Activated T-cell treated with anti-CD3 and anti-CD28 coated beads, Interleukin-2, amount 50 U/mL, for 24 hours (primary cell): ENCODE measurements around the gene UNC13C.

Experiments used
- DNase-seq: peaks from one replicate; pipeline ENCODE4 v3.0.0-alpha.2; 2020
- H3K27ac Mint-ChIP-seq: 2 replicates; pipeline ENCODE4 v1.8.0; 2020; ENCODE audit warnings: mild to moderate bottlenecking, mixed read lengths
- H3K27me3 Mint-ChIP-seq: 2 replicates; pipeline ENCODE4 v1.8.0; 2020; ENCODE audit warnings: mixed read lengths
- H3K36me3 Mint-ChIP-seq: 2 replicates; pipeline ENCODE4 v1.8.0; 2020; ENCODE audit warnings: low read depth, mixed read lengths
- H3K4me1 Mint-ChIP-seq: 2 replicates; pipeline ENCODE4 v1.8.0; 2020; ENCODE audit warnings: low read depth, mixed read lengths
- H3K4me3 Mint-ChIP-seq: 2 replicates; pipeline ENCODE4 v1.8.0; 2020; ENCODE audit warnings: mild to moderate bottlenecking, moderate library complexity, mixed read lengths
- H3K9me3 Mint-ChIP-seq: 2 replicates; pipeline ENCODE4 v1.8.0; 2020; ENCODE audit warnings: mixed read lengths

UNC13C gene

DNA sequence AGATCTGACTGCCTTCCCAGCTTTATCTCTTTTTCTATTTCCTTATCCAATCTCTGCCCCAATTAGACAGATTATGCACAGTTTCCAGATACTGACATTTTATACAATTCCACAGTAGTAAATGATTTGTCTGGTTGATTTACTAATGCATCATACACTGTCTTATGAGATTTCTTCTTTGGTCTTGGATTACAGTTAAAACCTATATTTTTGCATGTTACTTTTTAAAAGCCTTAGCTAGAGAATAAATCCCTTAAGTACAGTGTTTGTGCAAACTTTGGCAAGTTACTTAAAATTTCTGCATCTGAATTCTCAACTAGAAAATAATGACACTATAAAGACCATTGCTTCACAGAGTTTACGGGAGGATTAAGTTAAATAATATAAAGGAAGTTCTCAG, 6.0 kb downstream of the UNC13C start:
- no peak for DNase-seq
- Mint-ChIP-seq H3K4me3 (no peak overlapping the region), H3K36me3 (no peaks in the 10 kb centered on the region), H3K27ac (no peak overlapping the region), H3K9me3 (peaks cover 4% of the 10 kb centered on the region), H3K4me1 (no peaks in the 10 kb centered on the region), H3K27me3 (peaks cover 13% of the 10 kb centered on the region)

DNA sequence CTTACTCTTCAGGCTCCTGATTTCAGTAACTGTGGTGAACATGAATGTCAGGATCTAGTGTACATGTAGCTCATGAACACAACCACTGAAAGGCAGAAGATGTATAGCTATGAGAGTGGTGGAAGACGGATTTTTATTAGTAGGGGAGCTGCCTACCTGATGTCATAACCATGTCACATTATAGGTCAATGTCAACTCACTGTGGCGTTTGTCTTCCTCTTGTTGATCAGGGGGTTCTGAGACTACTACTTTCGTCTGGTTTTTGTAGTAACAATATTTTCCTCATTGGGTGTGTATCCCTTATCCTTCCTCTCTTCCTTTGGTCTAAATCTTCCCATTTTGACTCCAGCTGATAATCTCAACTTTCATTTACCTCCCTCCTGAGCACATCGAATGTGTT, 7.3 kb downstream of the UNC13C start:
- no peak for DNase-seq
- Mint-ChIP-seq H3K9me3 (peaks cover 4% of the 10 kb centered on the region), H3K27me3 (peaks cover 7% of the 10 kb centered on the region), H3K4me3 (no peak overlapping the region), H3K27ac (no peak overlapping the region), H3K4me1 (no peaks in the 10 kb centered on the region), H3K36me3 (no peaks in the 10 kb centered on the region)

DNA sequence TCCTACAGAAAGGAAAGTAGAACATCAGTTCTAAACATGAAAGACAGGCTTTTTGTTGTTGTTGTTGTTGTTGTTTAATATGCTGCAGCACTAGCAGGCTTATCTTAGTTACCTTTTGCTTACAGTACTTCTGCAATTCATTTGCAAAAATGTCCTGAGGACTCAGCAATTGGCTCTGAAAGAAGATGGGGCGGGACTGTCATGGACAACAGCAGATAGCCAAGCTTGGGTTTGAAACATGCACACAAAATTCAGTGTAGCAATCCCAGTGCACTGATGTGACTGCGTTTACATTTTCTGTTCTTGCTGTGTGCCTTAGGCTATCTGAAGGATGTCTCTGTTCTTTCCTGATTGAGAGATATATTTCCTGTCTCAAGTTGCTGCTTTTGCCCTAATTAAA, 9.2 kb downstream of the UNC13C start:
- peaks cover 4% of the 10 kb centered on the region for H3K9me3 Mint-ChIP-seq
- no peaks in the 10 kb centered on the region for H3K36me3 Mint-ChIP-seq
- H3K27me3 Mint-ChIP-seq: peaks cover 3% of the 10 kb centered on the region
- H3K27ac Mint-ChIP-seq: no peak overlapping the region
- no peaks in the 10 kb centered on the region for H3K4me1 Mint-ChIP-seq
- H3K4me3 Mint-ChIP-seq: no peak overlapping the region
- DNase-seq: no peak

DNA sequence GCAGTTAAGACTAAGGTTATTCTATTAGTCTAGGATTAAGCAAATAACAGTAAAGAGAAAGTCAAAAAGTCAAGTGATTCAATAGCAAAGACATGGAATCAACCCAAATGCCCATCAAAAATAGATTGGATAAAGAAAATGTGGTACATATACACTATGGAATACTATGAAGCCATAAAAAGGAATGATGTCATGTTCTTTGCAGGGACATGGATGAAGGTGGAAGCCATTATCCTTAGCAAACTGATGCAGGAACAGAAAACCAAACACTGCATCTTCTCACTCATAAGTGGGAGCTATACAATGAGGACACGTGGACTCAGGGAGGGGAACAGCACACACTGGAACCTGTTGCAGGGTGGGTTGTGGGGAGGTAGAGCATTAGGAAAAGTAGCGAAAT, 29.0 kb downstream of the UNC13C start:
- DNase-seq: no peak
- Mint-ChIP-seq H3K27ac (no peak overlapping the region), H3K36me3 (no peaks in the 10 kb centered on the region), H3K27me3 (no peaks in the 10 kb centered on the region), H3K4me3 (no peak overlapping the region), H3K4me1 (no peaks in the 10 kb centered on the region), H3K9me3 (peaks cover 2% of the 10 kb centered on the region)

DNA sequence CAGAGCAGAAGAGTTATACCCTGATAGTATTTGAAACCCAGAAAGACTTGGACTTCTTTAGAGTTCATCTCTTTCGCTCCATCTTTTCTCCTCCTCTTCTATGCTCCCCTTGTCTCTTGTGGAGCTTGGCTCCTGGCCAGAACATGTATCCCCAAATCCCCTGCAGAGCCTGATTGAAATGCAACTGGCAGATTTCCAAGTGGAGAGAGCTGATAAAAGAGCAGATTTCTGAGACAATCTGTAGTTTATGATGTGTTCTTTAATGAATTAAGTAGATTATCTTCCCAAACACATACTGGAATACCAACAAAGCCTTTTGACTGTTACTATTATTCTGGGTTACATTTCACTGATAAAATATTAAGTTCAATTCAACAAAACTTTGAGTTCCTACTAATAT, 33.4 kb downstream of the UNC13C start:
- Mint-ChIP-seq H3K4me1 (no peaks in the 10 kb centered on the region), H3K9me3 (no peaks in the 10 kb centered on the region), H3K27ac (no peak overlapping the region), H3K36me3 (no peaks in the 10 kb centered on the region), H3K27me3 (no peaks in the 10 kb centered on the region), H3K4me3 (no peak overlapping the region)
- no peak for DNase-seq

DNA sequence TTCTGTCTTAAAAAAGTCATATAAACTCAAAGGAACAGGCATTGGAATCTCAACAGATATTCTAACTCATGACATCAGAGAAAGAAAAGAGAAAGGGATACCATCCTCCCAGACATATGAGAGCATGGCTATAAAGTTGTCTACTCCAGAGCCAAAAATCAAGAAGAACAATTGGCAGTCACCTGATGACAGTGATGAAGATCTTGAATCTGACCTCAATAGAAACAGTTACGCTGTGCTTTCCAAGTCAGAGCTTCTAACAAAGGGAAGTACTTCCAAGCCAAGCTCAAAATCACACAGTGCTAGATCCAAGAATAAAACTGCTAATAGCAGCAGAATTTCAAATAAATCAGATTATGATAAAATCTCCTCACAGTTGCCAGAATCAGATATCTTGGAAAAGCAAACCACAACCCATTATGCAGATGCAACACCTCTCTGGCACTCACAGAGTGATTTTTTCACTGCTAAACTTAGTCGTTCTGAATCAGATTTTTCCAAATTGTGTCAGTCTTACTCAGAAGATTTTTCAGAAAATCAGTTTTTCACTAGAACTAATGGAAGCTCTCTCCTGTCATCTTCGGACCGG, 35.9 kb downstream of the UNC13C start:
- no peaks in the 10 kb centered on the region for H3K27me3 Mint-ChIP-seq
- H3K9me3 Mint-ChIP-seq: no peaks in the 10 kb centered on the region
- DNase-seq: no peak
- no peaks in the 10 kb centered on the region for H3K36me3 Mint-ChIP-seq
- no peak overlapping the region for H3K27ac Mint-ChIP-seq
- no peaks in the 10 kb centered on the region for H3K4me1 Mint-ChIP-seq
- no peak overlapping the region for H3K4me3 Mint-ChIP-seq

DNA sequence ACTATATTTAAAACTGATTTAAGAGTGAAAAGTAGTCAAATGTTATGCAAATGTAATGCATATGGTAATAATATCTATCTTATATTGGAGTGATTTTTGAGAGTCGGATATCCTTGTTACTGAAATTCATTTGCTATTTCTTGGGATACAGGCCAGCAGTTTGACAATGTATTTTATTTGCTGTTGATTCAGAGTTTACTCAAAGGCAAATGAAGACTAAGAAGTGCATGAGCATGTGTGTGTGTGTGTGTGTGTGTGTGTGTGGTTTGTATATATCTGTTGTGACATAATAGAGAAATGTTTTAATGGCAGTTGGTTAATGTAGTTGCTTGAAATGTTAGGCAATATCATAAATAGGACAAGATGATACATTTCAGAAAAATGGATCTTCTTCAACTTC, 39.0 kb downstream of the UNC13C start:
- Mint-ChIP-seq H3K4me1 (no peaks in the 10 kb centered on the region), H3K36me3 (no peaks in the 10 kb centered on the region), H3K27me3 (no peaks in the 10 kb centered on the region), H3K27ac (no peak overlapping the region), H3K9me3 (peaks cover 6% of the 10 kb centered on the region), H3K4me3 (no peak overlapping the region)
- DNase-seq: no peak

DNA sequence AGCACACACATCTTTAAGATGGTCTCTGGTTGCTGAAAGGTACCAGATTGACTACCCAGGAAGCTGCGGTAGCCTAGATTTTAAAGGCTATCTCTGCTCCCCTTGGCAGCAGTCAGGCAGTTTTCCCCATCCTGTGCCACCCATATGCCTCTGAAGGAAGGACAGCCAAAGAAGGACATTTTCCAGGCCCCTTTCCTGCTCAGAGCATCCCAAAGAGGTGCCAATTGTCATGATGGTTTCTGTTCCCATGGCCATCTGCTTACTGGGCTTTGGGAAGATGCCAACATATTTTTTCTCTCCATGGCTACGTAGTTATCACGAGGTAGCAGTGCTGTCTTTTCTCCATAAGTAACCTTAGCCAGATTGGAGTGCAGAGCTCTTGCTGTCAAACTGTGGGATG, 39.7 kb downstream of the UNC13C start:
- no peaks in the 10 kb centered on the region for H3K4me1 Mint-ChIP-seq

DNA sequence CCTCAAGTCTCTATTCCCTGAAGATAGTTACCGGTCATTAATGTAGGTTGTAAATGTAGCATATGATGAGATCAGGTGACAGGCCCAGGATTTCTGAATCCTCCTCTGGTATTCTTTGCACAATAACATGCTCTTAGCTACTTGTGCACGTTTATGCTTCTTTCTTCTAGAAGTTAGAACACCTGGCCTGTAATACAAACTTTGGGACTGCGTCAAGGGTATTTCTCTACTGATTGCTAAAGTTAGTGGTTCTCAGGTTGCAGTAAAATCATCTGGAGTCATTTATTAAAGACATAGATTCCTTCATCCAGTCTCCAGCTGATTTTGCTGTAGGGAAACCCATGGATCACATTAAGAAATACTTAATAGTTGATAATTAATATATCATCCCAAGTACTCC, 48.0 kb downstream of the UNC13C start:
- H3K36me3 Mint-ChIP-seq: no peaks in the 10 kb centered on the region

More for the DNA sequence above, 39.7 kb downstream of the UNC13C start:
- Mint-ChIP-seq H3K27ac (no peak overlapping the region), H3K36me3 (no peaks in the 10 kb centered on the region), H3K4me3 (no peak overlapping the region), H3K9me3 (peaks cover 6% of the 10 kb centered on the region), H3K27me3 (no peaks in the 10 kb centered on the region)
- DNase-seq: no peak

DNA sequence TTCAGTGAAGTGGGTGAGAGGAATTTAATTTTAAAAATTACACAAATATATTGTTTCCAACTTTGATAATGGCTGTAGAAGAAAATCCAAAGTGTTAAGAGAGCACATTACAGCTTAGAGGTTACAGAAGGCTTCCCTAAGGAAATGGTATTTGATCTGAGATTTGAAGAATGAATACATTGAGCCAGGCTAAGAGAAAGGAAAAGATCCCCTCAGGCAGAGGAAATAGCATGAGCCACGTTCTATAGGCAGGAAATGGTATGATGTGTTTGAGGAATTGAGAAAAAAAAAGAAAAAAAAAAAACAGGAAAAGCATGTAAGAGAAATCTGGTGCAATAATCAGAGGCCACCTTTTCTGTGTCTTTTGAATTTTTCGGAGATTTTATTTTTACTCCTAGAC, 48.6 kb downstream of the UNC13C start:
- Mint-ChIP-seq H3K4me1 (no peaks in the 10 kb centered on the region), H3K4me3 (no peak overlapping the region), H3K9me3 (no peaks in the 10 kb centered on the region), H3K27ac (no peak overlapping the region), H3K36me3 (no peaks in the 10 kb centered on the region), H3K27me3 (no peaks in the 10 kb centered on the region)
- DNase-seq: no peak

More for the DNA sequence above, 48.0 kb downstream of the UNC13C start:
- DNase-seq: no peak
- no peaks in the 10 kb centered on the region for H3K4me1 Mint-ChIP-seq
- peaks cover 3% of the 10 kb centered on the region for H3K9me3 Mint-ChIP-seq
- H3K27me3 Mint-ChIP-seq: no peaks in the 10 kb centered on the region
- H3K27ac Mint-ChIP-seq: no peak overlapping the region
- no peak overlapping the region for H3K4me3 Mint-ChIP-seq

DNA sequence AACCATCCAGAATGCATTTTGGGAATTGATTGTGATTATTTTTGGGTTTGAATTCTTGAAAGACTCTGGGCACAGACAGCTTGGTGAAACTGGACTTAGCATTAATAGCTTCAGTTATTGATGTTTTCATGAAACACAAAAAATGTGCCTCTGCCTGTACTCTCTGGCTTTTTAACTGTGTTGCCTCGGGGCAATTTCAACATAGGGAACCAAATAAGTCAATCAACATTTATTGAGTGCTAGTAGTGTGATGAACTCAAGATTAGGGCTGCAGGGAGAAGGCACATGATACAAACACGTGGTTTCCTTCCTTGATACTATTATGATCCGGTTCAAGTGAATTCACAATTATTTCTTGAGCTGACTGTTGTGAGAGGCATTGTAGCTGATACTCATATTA, 50.8 kb downstream of the UNC13C start:
- H3K27me3 Mint-ChIP-seq: no peaks in the 10 kb centered on the region

DNA sequence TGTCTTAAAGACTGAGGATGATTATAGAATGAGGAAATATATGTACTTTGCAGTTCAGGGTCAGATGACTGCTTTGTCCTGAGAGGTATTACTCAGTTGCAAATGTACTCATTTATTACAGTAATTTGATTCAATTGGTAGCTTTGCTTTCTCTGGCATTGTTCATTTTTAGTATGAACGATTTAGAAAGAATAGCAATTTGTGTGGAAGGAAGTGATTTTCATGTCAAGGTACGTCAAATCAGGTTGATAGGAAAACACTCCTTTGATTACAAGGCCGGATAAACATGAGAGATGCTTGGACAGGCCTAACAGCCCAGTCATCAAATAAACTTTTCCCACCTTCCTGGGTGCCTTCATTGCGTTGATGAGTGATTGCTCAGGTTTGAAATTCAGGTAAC, 53.8 kb downstream of the UNC13C start:
- Mint-ChIP-seq H3K27me3 (no peaks in the 10 kb centered on the region), H3K27ac (no peak overlapping the region), H3K4me1 (no peaks in the 10 kb centered on the region), H3K4me3 (no peak overlapping the region), H3K9me3 (no peaks in the 10 kb centered on the region), H3K36me3 (no peaks in the 10 kb centered on the region)
- no peak for DNase-seq

More for the DNA sequence above, 50.8 kb downstream of the UNC13C start:
- H3K36me3 Mint-ChIP-seq: no peaks in the 10 kb centered on the region
- H3K4me3 Mint-ChIP-seq: no peak overlapping the region
- DNase-seq: no peak
- no peaks in the 10 kb centered on the region for H3K4me1 Mint-ChIP-seq
- H3K27ac Mint-ChIP-seq: no peak overlapping the region
- H3K9me3 Mint-ChIP-seq: no peaks in the 10 kb centered on the region

DNA sequence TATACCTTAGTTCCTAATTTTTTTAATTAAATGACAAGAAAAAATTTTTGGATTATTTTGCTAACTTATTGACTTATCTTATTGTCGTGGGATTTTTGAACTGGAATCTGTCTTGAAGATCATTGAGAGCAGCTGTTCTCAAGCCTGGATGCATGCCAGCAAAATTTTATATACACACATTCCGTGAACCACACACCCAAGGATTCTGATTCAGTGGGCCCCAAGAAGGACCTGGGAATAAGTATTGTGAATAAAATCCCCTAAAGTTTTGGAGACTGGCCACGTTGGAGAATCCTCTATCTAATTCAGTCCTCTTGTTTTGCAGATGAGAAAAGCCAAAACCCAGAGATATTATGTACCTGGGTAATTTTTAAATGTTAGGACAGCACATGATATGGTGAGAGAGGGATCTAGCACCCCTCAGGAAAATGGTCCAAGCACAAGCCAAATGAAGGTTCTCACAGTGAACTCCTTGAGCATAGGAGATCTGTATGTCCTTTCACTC, 55.2 kb downstream of the UNC13C start:
- Mint-ChIP-seq H3K4me3 (no peak overlapping the region), H3K27me3 (no peaks in the 10 kb centered on the region), H3K27ac (no peak overlapping the region), H3K4me1 (no peaks in the 10 kb centered on the region), H3K9me3 (no peaks in the 10 kb centered on the region), H3K36me3 (no peaks in the 10 kb centered on the region)
- no peak for DNase-seq

DNA sequence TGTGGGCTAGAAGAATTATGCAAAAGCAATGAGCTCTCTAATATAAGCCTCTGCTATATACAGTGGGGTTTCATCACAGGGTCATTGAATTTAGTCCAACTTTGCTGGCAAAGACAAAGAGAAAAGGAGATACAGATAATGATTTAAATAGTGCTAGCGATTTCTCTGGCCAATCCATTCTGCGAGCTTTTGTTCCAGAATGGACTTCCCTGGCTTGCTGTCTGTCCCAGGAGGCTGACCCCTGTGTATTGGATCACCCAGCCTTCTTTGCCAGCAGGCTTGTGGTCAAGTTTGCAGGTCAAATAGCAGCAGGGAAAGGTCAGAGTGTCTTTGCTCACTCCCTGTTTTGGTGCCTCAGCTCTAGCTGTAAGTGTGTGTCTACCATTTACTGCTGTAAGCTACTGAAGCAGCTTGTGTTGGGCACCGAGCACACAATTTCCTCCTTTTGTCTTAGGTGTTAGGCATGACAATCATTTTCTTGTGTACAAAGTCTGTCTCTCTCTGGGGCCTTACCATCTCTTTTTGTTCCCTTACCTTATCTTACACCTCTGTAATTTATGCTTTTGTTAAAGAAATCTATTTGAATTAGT, 55.7 kb downstream of the UNC13C start:
- no peaks in the 10 kb centered on the region for H3K27me3 Mint-ChIP-seq
- DNase-seq: no peak
- H3K36me3 Mint-ChIP-seq: no peaks in the 10 kb centered on the region

DNA sequence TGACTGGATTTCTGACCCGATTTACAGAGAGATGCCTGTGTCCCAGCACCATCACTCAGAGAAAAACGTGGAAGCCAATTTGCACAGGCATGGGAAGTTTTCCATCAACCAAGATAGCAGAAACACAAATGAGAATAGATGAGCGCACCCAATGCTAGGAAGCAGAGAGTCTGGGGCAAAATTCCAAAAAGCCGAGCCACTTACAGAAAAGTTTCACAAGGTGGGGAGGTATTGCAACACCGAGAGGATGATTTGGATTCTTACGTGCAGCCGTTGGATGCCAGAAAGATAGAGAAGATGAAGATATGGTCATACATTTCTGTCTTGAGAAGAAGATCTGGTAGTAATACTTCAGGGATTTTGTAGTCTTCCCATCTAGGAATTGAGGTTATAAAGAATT, 57.4 kb downstream of the UNC13C start:
- Mint-ChIP-seq H3K9me3 (no peaks in the 10 kb centered on the region), H3K4me1 (no peaks in the 10 kb centered on the region), H3K4me3 (no peak overlapping the region), H3K27me3 (no peaks in the 10 kb centered on the region), H3K36me3 (no peaks in the 10 kb centered on the region), H3K27ac (no peak overlapping the region)
- no peak for DNase-seq

More for the DNA sequence above, 55.7 kb downstream of the UNC13C start:
- Mint-ChIP-seq H3K9me3 (no peaks in the 10 kb centered on the region), H3K4me3 (no peak overlapping the region), H3K27ac (no peak overlapping the region), H3K4me1 (no peaks in the 10 kb centered on the region)

DNA sequence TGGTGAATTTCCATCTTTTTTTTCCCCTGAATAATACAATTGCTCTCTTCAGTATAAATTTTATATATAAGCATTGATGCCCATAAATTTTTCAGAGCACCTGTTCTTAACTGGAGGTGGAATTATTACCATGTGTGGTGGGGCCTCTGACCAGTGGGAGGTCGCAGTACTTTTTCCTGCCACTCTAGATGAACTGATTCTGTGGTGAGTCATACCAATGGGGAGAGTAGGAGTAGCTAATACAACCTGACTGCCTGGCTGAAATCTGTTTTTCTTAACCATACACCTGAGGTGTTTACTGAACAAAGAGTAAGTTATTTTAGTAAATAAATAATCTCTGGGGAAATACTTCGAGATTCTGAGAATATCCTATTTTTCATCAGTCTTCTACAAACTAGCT, 67.2 kb downstream of the UNC13C start:
- Mint-ChIP-seq H3K27ac (no peak overlapping the region), H3K4me1 (no peaks in the 10 kb centered on the region), H3K36me3 (no peaks in the 10 kb centered on the region), H3K27me3 (no peaks in the 10 kb centered on the region), H3K9me3 (no peaks in the 10 kb centered on the region), H3K4me3 (no peak overlapping the region)
- DNase-seq: no peak
